GM18498 (cell line): ENCODE results near the gene MAPK6.
A peak's percentile ranks its signal among the peaks of the same experiment; 100 is the strongest.

ENCODE experiments used
- ATAC-seq: cut with Tn5 transposase; IDR thresholded peaks from one replicate; pipeline ENCODE4 v1.9.1; 2021; ENCODE audit warnings: mild to moderate bottlenecking, moderate library complexity; ENCODE audit not compliant: unreplicated experiment

The MAPK6 gene

DNA sequence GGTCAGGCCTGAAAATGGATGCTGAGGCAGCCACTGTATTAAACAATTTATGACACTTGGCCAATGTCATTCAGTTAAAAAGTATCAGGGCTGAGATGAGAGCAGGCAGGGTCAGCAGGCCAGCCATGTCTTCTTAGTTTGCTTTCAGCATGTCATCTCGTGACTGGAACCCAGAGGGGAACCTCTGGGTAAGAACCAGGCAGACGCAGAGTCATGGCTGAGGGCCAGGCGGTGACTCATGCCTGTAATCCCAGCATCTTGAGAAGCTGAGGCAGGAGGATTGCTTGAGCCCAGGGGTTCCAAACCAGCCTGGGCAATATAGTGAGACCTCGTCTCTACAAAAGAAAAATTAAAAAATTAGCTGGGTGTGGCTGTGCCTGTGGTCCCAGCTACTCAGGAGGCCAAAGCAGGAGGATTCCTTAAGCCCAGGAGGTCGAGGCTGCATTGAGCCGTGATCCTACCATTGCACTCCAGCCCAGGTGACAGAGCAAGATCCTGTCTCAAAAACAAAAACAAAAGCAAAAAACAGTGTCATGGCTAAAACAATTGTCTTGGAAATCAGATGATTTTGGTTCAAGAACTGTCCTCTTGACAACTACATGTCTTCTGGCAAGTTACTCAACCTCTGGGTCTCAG, 81.9 kb downstream of the MAPK6 start:
- ATAC-seq: no peak

DNA sequence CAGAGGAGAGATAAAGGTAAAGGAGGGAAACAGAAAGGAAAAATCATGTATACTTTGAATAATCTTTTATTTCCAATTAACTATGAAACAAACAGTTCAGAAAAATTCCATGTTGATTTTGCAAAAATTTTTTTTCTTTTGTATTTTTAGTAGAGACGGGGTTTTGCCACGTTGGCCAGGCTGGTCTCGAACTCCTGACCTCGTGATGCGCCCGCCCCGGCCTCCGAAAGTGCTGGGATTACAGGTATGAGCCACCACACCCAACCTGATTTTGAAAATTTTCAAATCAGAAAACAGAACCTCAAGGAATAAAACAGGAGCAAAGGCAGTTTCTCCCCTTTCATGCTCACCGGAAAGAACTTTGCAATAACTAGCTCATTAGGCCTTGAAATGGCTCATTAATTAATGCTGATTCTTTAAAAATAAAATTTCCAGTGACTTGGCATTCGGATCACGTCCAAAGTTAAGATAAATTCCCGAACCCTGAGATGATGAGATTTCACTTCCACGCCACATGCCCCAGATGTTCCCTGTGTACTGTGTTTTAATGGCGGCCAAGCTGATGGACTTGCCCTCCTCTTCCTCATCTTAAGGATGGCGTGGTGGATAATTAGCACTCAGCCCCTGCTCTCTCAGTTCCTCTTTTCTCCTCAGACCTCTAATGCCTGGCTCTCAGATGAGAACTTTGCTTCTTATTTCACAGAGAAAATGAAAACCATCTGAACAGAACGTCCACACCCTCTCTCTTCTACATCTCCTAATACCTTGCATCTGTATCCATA, 82.7 kb downstream of the MAPK6 start:
- ATAC-seq: peak; percentile 45

DNA sequence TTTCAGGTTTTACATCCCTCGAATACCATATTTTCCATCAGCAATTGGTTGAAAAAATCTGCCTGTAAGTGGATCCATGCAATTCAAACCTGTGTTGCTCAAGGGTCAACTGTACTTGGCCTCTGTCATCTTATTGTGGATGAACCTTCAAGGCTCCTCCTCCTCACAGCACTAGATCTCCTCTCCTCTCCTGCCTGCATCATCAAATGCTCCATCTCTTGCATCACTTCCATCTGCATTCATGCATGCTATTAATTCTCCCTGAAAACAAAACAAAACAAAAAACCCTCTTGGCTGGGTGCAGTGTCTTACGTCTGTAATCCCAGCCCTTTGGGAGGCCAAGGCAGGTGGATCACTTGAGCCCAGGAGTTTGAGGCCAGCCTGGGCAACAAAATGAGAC, 83.4 kb downstream of the MAPK6 start:
- ATAC-seq: peak; percentile 3

DNA sequence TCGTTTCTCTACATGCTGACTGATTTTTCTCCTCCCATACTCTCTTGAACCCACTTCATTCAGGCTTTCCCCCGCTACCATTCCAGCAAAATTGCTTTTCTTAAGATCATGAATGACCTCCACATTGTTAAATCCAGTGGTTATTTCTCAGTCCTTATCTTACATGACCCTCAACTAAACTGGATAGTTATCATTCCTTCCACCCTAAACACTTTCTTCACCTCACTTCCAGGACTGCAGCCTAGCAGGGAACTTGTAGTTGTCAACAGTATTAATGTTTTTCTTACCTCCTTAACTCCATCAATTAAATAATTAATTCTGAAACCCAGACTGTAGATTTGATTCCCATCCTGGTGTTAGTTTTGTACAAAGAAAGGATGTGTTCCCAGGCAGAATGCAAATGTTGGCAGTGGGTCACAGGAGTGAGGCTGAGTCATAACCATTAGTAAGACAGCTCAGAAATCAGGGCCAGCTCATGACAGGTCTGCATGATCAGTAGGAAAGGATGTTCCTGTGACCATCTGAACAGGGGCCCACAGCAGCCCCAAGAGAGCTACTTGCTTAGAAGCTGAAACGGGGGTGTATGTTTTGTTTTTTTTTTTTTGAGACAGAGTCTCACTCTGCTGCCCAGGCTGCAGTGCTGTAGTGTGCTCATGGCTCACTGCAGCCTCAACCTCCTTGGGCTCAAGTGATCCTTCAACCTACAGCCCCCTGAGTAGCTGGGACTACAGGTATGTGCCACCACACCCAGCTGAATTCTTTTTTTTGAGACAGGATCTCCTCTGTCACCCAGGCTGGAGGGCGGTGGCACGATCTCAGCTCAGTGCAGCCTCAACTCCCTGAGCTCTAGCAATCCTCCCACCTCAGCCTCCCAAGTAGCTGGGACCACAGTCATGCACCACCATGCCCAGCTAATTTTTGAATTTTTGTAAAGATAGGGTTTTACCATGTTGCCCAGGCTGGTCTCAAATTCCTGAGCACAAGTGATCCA, 84.5 kb downstream of the MAPK6 start:
- peak; percentile 59 for ATAC-seq

DNA sequence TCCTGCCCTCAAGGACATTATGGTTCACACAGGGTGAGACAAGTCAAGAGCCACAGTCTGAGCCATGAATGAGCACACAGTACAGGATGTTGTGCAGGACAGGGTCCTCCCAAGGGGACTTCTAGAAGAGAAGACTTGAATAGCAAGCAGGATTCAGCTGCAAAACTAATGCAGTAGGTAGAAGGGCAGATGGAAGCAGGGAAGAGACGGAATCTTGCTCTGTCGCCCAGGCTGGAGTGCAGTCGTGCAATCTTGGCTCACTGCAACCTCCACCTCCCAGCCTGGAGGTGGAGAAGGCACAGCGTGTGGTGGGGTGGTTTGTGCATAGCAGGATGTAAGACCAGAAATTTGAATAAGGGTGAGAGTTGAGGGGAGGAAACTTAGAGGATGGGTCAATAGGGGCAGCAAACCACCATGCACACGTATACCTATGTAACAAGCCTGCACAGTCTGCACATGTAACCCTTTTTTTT, 85.5 kb downstream of the MAPK6 start:
- ATAC-seq: peak; percentile 31

DNA sequence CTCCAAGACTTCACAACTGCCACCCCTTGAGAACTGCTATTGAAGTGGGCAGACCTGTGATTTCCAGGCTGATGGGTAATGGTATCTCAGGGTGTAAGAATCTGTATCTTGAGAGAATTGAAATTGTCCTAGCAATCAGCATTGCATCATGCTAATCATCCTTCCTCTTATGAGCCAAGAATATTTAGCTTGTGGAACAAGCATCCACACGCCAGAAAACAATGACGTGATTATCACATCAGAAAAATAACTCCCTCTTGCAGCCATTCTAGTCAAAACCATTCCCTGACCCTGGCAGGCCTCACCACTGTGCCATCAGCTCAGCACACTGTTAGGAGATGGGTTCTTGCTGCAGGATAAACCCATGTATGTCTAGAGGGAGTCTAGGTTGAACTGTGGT, 86.8 kb downstream of the MAPK6 start:
- ATAC-seq: no peak

DNA sequence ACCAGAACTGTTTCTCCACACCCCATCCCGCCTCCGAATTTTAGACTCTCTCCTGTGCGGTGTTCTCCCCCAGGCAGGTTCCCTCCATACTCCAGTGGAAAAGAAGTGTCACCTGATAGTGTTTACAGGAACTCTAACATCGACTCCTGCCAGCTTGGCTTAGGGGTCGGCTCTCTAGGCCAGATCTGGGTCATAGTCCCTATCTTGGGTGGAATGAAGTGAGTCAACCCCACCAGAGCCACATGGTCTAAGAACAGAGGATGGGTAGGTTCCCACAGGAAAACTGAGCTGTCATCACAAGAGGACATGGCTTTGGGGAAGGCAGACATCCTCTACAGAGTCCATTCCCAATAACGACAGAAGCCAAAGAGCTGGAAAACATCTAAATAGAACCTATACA, 87.6 kb downstream of the MAPK6 start:
- ATAC-seq: no peak

DNA sequence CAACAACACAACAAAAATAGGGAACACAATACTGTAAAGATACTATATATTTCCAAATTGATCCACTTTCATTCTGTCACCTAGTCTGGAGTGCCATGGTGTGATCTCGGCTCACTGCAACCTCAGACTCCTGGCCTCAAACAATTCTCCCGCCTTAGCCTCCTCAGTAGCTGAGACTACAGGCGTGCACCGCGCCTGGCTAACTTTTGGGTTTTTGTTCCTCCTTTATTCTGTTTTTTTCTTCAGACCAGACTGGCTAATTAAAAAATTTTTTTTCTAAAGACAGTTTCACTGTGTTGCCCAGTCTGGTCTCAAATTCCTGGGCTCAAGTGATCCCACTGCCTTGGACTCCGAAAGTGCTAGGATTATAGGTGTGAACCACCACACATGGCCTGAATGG, 88.2 kb downstream of the MAPK6 start:
- ATAC-seq: no peak

DNA sequence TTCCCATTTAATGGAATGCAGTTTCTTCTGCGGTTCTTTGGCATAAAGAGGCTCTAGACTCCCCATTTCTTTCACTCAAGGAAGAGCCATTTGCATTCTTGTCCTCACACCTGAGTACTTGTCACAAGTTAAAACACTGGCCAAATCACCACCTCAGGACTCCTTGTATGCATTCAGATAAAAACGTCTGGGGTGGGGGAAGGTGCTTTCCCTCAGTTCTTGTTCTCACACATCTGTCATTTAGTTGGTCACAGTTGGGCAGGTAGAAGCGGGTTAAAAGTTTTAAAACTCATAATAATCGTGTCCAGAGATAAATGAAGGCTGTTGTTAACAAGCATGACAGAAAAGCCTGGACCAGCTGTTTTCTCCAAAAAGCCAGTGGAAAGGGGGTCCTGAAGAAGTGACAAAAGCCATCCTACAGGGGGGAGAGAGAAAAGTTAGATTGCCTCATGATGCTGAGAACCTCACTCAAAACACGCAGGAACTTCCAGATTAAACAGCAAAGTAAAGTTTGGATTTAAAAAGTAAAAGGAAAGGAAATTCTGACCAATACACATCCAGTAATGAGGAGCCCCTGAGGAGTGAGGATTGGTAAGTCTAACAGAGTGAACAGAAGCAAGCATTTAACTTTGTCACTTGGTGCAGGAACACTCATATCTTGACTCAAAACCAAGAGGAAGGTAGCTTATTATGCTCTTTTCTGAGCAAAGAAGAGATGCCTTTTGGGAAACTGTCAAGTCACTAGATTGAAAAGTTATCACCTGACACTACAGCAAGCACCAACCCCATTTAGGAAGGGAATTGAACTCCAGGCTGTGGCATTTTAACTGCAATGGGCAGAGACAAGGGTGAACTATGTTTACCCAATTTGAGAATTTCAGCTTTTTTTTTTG, 90.8 kb downstream of the MAPK6 start:
- ATAC-seq: peak; percentile 50

DNA sequence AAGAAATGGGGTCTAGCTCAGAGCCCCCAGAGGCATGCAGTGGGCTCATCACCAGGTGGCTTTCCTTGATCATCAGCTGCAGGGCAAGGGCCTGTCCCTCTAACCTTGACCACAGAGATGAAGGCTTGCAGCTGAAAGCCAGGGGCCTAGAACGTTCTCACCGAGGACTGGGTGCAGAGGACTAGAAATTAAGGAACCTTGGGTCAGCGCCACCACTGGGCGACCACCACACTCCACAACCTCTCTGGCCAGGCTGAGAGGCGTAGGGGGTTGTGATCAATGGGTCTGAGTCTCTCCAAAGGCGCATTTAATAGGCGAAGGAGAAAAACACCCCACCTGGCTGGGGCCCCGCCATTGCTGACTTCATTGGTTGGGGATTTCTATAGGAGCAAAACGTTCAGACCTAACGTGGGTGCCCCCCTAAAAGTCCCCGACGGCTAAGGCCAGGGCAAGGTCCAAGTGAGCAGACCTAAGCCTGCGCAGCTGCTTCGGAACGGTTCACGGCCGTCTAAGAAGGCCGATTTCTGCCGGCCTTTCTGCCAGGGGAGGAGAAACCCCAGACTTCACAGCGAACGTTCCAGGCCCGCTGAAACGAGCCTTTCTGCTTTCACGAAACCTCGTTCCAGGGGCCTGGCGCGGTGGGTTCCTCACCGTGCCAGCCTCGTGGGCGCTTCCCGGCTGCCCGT, 92.6 kb downstream of the MAPK6 start:
- no peak for ATAC-seq

DNA sequence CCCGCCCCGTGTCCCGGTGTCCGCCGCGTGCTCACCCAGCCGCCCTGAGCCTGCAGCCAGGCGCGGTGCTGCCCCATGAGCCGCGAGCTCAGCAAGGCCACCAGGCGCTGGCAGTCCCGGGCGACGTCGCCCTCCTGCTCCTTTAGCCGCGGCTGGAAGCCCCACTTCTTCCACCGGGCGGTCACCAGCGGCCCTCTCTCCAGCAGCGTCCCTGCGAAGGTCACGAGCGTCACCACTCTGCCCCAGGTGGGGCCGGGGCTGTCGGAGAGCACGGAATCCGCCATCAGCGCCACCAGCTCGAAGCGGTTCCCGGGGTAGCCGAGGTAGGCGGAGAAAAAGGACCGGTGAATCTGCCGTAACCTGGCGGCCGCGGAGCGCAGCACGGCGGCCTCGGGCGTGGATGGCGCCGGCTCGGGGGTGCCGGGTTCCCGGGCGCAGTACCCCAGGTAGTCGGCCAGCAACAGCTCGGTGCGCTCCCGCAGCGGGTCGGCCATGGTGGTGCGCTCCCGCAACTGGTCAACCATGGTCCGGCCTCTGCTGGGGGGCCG, 93.3 kb downstream of the MAPK6 start:
- no peak for ATAC-seq

DNA sequence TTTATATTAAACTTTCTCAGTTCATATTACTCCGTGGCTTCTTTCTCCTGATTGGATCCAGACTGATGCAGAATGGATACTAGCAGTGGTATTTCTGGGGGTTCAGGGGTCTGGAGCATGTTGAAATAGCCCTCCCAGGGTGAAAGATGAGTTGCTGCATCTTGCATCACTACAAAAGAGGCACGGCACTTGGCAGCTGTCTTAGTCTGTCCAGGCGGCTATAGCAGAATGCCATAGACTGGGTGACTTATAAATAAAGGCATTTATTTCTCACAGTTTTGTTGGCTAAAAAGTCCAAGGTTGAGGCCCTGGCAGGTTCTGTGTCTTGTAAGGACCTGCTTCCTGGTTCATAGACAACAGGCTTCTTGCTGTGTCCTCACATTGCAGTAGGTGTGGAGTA, 94.2 kb downstream of the MAPK6 start:
- no peak for ATAC-seq

DNA sequence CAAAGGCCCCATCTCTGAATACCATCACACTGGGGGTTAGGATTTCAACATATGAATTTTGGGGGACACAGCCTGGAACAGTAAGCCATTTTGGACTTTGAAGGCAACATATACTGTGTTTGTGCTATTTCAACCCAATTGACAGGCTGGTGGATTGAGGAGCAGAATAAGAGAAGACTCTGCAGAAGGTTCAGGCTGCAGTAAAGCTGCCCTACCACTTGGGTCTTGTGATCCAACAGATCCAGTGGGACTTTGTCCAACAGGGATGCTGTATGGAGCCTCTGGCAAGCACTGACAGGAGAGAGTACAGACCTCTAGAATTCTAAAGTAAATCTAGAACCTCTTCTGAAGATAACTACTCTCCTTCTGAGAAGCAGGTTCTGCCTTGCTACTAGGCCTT, 94.7 kb downstream of the MAPK6 start:
- ATAC-seq: no peak

DNA sequence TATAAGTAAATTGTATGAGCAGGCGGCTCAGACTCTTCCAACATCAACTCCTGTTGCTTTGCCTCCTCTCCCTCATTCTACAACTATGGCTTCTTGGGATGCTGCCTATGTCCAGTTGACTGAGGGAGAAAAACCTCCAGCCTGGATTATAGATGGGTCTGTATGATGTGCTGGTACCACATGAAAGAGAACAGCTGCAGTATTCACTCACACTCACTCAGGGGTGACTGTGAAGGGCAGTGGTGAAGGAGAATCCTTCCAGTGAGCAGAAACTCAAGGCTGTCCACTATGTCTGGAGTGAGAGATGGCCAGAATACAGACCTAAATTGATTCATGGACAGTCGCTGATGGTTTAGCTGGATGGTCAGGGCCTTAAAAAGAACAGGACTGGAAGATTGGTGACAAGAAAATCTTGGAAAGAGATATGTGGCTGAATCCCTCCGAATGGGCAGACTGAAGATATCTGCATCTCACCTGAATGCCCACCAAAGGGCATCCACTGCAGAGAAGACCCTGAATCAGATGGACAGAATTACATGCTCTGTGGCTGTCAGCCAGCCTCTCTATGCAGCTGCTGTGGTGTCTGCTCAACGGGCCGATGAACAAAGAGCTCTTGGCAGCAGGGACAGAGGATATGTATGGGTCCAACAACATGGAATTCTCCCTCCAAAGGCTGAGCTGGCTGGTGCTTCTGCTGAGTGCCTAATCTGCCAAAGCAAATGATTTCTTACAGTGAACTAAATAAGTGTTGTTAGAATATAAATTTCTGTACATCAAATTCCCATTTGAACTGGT, 95.4 kb downstream of the MAPK6 start:
- ATAC-seq: no peak

DNA sequence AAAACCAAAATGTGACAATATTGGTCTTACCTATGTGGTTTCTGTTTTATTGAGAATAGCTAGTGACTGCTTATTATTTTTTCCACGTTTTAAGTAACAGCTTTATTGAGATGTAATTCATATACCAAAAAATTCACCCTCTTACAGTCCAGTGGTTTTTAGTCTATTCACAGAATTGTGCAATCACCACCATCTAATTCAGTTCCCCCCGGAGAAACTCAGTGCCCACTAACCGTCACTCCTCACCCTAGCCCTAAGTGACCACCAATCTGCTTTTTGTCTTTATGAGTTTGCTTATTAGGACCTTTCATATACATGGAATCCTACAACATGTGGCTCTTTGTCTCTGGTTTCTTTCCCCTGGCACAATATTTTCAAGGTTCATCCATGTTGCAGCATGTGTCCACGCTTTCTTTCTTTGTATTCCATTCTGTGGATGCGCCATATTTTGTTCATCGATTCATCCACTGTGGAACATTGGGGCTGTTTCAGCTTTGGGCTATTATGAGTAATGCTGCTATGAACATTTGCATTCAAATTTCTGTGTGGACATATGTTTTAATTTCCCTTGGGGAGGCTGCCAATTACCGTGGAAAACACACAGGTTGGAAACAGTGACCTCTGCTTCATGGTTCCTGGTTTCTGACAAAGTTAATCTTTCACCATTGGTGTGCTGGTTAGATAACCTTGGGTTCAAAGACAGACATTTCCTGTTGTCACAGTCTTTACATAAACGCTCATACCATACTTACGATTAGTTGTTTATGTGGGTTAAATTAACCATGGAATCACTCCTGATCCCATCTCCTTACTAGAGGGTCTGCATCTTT, 96.8 kb downstream of the MAPK6 start:
- ATAC-seq: no peak
